ENCODE results near the gene CNTNAP3B. TPM values are rescaled to one million over a fixed set of nuclear protein-coding genes. Genes with fewer than 3 reads are reported as not detected.
"Not testable (repeated sequence)": the region's sequence is repeated elsewhere in the genome, so short reads cannot be mapped to it uniquely, and the experiment has no call there.

Gene CNTNAP3B
- total and polyA plus RNA-seq, 9 donors = 3.4 to 8.4 (median 5.9) TPM

GRCh38 chr9:41874557-41874956 is 254.7 kb downstream of the CNTNAP3B start:
- not testable (repeated sequence) for H3K4me3 ChIP-seq (ENCODE audit: low read length); H3K9me3 ChIP-seq (replicated peaks; ENCODE audit: control insufficient read depth, low read depth, low read length); H3K4me1 ChIP-seq (ENCODE audit: control insufficient read depth, insufficient read depth, low read length); H3K27me3 ChIP-seq (ENCODE audit: control insufficient read depth, insufficient read depth, low read length); H3K27ac ChIP-seq (ENCODE audit: low read length); H3K36me3 ChIP-seq (ENCODE audit: control insufficient read depth, insufficient read depth, low read length); DNase-seq
- WGBS (ENCODE audit: insufficient coverage) = no CpG with 5 or more reads among the region's 5 CpGs

- H3K4me3 ChIP-seq (ENCODE audit: low read length); H3K36me3 ChIP-seq (ENCODE audit: control insufficient read depth, insufficient read depth, low read length); H3K27me3 ChIP-seq (ENCODE audit: control insufficient read depth, insufficient read depth, low read length); H3K27ac ChIP-seq (ENCODE audit: low read length); H3K9me3 ChIP-seq (replicated peaks; ENCODE audit: control insufficient read depth, low read depth, low read length); DNase-seq; H3K4me1 ChIP-seq (ENCODE audit: control insufficient read depth, insufficient read depth, low read length): not testable (repeated sequence)
- no CpG with 5 or more reads among the region's 2 CpGs for WGBS (ENCODE audit: insufficient coverage)
These were observed 273.8 kb downstream of the CNTNAP3B start for GRCh38 chr9:41855422-41855821.

- not testable (repeated sequence) for H3K4me3 ChIP-seq (ENCODE audit: low read length); H3K9me3 ChIP-seq (replicated peaks; ENCODE audit: control insufficient read depth, low read depth, low read length); H3K27me3 ChIP-seq (ENCODE audit: control insufficient read depth, insufficient read depth, low read length); H3K4me1 ChIP-seq (ENCODE audit: control insufficient read depth, insufficient read depth, low read length); H3K27ac ChIP-seq (ENCODE audit: low read length); H3K36me3 ChIP-seq (ENCODE audit: control insufficient read depth, insufficient read depth, low read length); DNase-seq
- WGBS (ENCODE audit: insufficient coverage) = no CpG with 5 or more reads among the region's 9 CpGs
These were observed 277.1 kb downstream of the CNTNAP3B start for GRCh38 chr9:41851848-41852740.

DNA sequence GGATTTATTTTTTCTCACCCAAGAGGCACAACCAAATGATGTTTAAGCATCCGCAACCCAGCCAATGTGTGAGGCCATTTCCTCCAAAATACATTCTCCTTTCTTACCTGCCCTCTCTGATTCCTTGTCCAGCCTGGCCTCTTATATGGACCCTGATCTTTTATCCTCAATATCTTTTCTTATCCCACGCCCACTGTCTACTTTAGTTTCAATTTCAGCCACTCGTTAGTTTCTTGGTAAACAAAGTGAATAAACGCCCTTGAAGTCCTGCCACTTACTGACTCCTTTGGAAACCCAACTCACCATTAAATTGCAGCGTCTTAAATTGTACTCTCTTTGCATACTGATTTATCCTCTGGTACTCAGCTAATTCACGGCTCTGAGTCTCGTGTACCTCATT is 281.4 kb downstream of the CNTNAP3B start:
- no CpG with 5 or more reads among the region's 7 CpGs for WGBS (ENCODE audit: insufficient coverage)
- not testable (repeated sequence) for H3K4me1 ChIP-seq (ENCODE audit: control insufficient read depth, insufficient read depth, low read length)

More for the DNA sequence above, 281.4 kb downstream of the CNTNAP3B start:
- H3K27me3 ChIP-seq (ENCODE audit: control insufficient read depth, insufficient read depth, low read length); H3K4me3 ChIP-seq (ENCODE audit: low read length); H3K36me3 ChIP-seq (ENCODE audit: control insufficient read depth, insufficient read depth, low read length); H3K27ac ChIP-seq (ENCODE audit: low read length); H3K9me3 ChIP-seq (replicated peaks; ENCODE audit: control insufficient read depth, low read depth, low read length); DNase-seq: not testable (repeated sequence)

Other genes starting within 250 kb of the CNTNAP3B start
- gene SPATA31A6, start 54.2 kb upstream of the CNTNAP3B start, total RNA-seq = not detected
- gene SPATA31A6, start 54.2 kb upstream of the CNTNAP3B start, polyA plus RNA-seq (ENCODE audit: insufficient read depth in 1 of 8, insufficient read length in 8 of 8, low replicate concordance in 1 of 8) = under 1 TPM in 1 of 8 donors, not detected in 7; 0.09 TPM

Measured in muscle of leg (tissue), 11 donors.